ENCODE measurements around the gene NKX1-1.

NKX1-1 gene

DNA sequence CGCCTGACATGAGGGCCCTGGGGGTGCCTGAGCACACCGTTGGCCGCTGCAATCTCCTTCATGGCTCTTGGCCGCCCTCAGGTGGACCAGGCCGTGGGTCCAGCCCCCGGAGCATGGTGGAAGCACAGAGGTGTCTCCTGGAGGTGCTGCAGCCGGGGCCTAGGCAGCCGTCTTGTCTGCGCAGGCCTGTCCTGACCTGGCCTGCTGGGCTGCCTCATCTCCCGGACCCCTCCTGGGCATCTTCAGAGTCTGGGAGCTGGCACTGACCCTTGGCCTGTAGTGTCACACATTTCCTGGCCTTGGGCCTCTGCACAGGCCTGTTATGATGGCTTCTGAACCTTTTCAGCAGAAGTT, 38.3 kb downstream of the NKX1-1 start:
- H3K9me3 ChIP-seq (ENCODE audit: control insufficient read depth, insufficient read depth, low read length), result no peaks in the 10 kb centered on the region
- no peaks in the 10 kb centered on the region for H3K27me3 ChIP-seq (ENCODE audit: control insufficient read depth, insufficient read depth, low read length)
- no peak overlapping the region for H3K9ac ChIP-seq (ENCODE audit: low read depth, low read length)
- no peaks in the 10 kb centered on the region for H3K4me1 ChIP-seq (ENCODE audit: control insufficient read depth, insufficient read depth, low read length)
- peaks cover 12% of the 10 kb centered on the region; the same call in 1 of the 2 replicates for H3K36me3 ChIP-seq (ENCODE audit: control insufficient read depth, insufficient read depth, low read length)
- no peak overlapping the region for H3K27ac ChIP-seq (ENCODE audit: low read depth, low read length)
- no peak overlapping the region for H3K4me3 ChIP-seq (ENCODE audit: low read depth, low read length)

- H3K9ac ChIP-seq (ENCODE audit: low read depth, low read length), result no peak overlapping the region
- no peaks in the 10 kb centered on the region for H3K4me1 ChIP-seq (ENCODE audit: control insufficient read depth, insufficient read depth, low read length)
- H3K27ac ChIP-seq (ENCODE audit: low read depth, low read length), result no peak overlapping the region
- peaks cover 12% of the 10 kb centered on the region; the same call in 1 of the 2 replicates for H3K36me3 ChIP-seq (ENCODE audit: control insufficient read depth, insufficient read depth, low read length)
- no peaks in the 10 kb centered on the region for H3K27me3 ChIP-seq (ENCODE audit: control insufficient read depth, insufficient read depth, low read length)
- no peak overlapping the region for H3K4me3 ChIP-seq (ENCODE audit: low read depth, low read length)
- H3K9me3 ChIP-seq (ENCODE audit: control insufficient read depth, insufficient read depth, low read length), result no peaks in the 10 kb centered on the region
Observed at GRCh38 chr4:1367230-1367935, 38.9 kb downstream of the NKX1-1 start.

- Histone ChIP-seq H3K27me3 (ENCODE audit: control insufficient read depth, insufficient read depth, low read length) (no peaks in the 10 kb centered on the region), H3K27ac (ENCODE audit: low read depth, low read length) (no peak overlapping the region), H3K9ac (ENCODE audit: low read depth, low read length) (no peak overlapping the region), H3K36me3 (ENCODE audit: control insufficient read depth, insufficient read depth, low read length) (peaks cover 8% of the 10 kb centered on the region; the same call in 1 of the 2 replicates), H3K4me3 (ENCODE audit: low read depth, low read length) (no peak overlapping the region), H3K9me3 (ENCODE audit: control insufficient read depth, insufficient read depth, low read length) (no peaks in the 10 kb centered on the region), H3K4me1 (ENCODE audit: control insufficient read depth, insufficient read depth, low read length) (no peaks in the 10 kb centered on the region)
Observed at GRCh38 chr4:1366371-1367229, 39.6 kb downstream of the NKX1-1 start.

- Histone ChIP-seq H3K27me3 (ENCODE audit: control insufficient read depth, insufficient read depth, low read length) (no peaks in the 10 kb centered on the region), H3K27ac (ENCODE audit: low read depth, low read length) (no peak overlapping the region), H3K4me1 (ENCODE audit: control insufficient read depth, insufficient read depth, low read length) (no peaks in the 10 kb centered on the region), H3K4me3 (ENCODE audit: low read depth, low read length) (no peak overlapping the region), H3K9ac (ENCODE audit: low read depth, low read length) (no peak overlapping the region), H3K9me3 (ENCODE audit: control insufficient read depth, insufficient read depth, low read length) (no peaks in the 10 kb centered on the region), H3K36me3 (ENCODE audit: control insufficient read depth, insufficient read depth, low read length) (peaks cover 11% of the 10 kb centered on the region; the same call in 1 of the 2 replicates)
Observed at GRCh38 chr4:1365271-1366178, 40.7 kb downstream of the NKX1-1 start.

DNA sequence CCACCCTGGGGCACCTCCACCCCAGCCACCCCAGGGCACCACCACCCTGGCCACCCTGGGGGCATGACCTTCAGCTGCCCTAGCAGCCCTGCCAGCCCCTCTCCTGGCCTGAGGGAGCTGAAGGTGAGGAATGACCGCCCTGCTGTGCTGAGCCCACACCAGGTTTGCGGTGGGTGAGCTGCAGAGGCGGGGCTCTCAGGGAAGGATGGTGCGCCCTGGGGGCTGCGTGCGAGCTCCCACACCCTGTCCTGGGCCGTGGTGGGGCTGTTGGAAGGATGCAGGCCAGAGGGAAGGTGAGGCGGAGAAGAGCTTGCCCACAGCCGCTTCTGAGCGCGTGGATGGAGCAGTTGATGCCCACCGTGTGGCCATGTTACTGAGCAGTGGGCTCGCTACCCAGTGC, 41.5 kb downstream of the NKX1-1 start:
- Histone ChIP-seq H3K27me3 (ENCODE audit: control insufficient read depth, insufficient read depth, low read length) (no peaks in the 10 kb centered on the region), H3K4me3 (ENCODE audit: low read depth, low read length) (no peak overlapping the region), H3K4me1 (ENCODE audit: control insufficient read depth, insufficient read depth, low read length) (no peaks in the 10 kb centered on the region), H3K36me3 (ENCODE audit: control insufficient read depth, insufficient read depth, low read length) (peaks cover 11% of the 10 kb centered on the region; the same call in 1 of the 2 replicates), H3K27ac (ENCODE audit: low read depth, low read length) (no peak overlapping the region), H3K9me3 (ENCODE audit: control insufficient read depth, insufficient read depth, low read length) (no peaks in the 10 kb centered on the region), H3K9ac (ENCODE audit: low read depth, low read length) (no peak overlapping the region)

DNA sequence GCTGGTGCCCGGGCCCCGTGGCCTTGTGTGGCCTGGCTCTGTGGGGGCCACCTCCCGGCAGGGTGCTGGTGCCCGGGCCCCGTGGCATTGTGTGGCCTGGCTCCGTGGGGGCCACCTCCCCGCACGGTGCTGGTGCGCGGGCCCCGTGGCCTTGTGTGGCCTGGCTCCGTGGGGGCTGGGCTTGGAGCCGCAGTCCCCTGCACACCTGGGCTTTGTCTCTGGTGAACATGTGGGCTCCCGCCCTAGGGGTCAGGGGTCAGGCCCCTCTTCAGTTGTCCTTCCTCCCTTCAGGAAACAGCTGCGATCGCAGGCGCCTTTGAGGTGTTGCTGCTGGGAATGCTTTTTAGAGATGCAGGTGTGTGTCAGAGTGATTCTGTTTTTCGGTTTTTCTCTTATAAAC, 42.0 kb downstream of the NKX1-1 start:
- Histone ChIP-seq H3K9me3 (ENCODE audit: control insufficient read depth, insufficient read depth, low read length) (no peaks in the 10 kb centered on the region), H3K36me3 (ENCODE audit: control insufficient read depth, insufficient read depth, low read length) (peaks cover 15% of the 10 kb centered on the region; the same call in 1 of the 2 replicates), H3K27ac (ENCODE audit: low read depth, low read length) (no peak overlapping the region), H3K27me3 (ENCODE audit: control insufficient read depth, insufficient read depth, low read length) (no peaks in the 10 kb centered on the region), H3K9ac (ENCODE audit: low read depth, low read length) (no peak overlapping the region), H3K4me3 (ENCODE audit: low read depth, low read length) (no peak overlapping the region), H3K4me1 (ENCODE audit: control insufficient read depth, insufficient read depth, low read length) (no peaks in the 10 kb centered on the region)

DNA sequence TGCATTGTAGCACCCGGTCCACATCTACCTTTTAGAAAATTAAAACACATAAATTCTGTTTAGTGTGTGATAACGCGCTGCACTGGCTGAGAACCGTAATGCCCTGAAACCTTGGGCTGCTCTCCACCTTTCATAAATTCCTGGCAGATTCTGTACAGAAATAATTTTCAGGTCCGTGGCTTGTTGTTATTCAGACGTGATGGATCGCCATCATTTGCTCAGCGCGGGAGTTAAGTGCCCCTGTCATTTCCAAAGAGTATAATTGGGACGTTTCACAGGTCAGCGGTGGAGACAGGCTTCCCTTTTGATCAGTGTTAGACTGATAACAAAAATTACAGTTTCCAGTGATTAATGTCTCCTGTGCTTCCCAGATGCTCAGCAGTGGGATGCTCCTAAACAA, 42.7 kb downstream of the NKX1-1 start:
- Histone ChIP-seq H3K27ac (ENCODE audit: low read depth, low read length) (no peak overlapping the region), H3K4me1 (ENCODE audit: control insufficient read depth, insufficient read depth, low read length) (no peaks in the 10 kb centered on the region), H3K4me3 (ENCODE audit: low read depth, low read length) (no peak overlapping the region), H3K9me3 (ENCODE audit: control insufficient read depth, insufficient read depth, low read length) (no peaks in the 10 kb centered on the region), H3K9ac (ENCODE audit: low read depth, low read length) (no peak overlapping the region), H3K27me3 (ENCODE audit: control insufficient read depth, insufficient read depth, low read length) (no peaks in the 10 kb centered on the region), H3K36me3 (ENCODE audit: control insufficient read depth, insufficient read depth, low read length) (peaks cover 19% of the 10 kb centered on the region; the same call in 1 of the 2 replicates)

DNA sequence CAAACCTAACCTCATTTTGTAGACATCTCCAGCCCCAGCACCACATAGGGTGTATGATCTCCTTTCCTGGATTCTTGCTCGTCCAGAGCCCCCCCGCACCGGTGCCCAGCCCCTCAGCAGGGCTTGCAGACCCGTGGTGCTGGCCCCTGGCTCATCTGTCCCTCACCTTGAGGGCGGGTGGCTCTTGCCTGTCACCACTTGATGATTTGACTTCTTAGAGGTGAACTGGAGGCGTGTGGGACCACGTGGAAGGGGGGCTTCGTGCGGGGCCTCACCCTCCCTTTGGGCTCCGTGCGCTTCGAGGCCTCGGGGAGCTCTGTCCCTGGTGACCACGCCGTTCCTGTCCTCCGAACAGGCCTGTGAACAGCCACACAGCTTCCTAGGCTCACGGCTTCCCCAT, 43.7 kb downstream of the NKX1-1 start:
- H3K4me1 ChIP-seq (ENCODE audit: control insufficient read depth, insufficient read depth, low read length), result no peaks in the 10 kb centered on the region
- H3K27ac ChIP-seq (ENCODE audit: low read depth, low read length), result no peak overlapping the region
- H3K27me3 ChIP-seq (ENCODE audit: control insufficient read depth, insufficient read depth, low read length), result no peaks in the 10 kb centered on the region
- H3K36me3 ChIP-seq (ENCODE audit: control insufficient read depth, insufficient read depth, low read length), result peaks cover 19% of the 10 kb centered on the region; the same call in 1 of the 2 replicates
- H3K4me3 ChIP-seq (ENCODE audit: low read depth, low read length), result no peak overlapping the region
- H3K9me3 ChIP-seq (ENCODE audit: control insufficient read depth, insufficient read depth, low read length), result no peaks in the 10 kb centered on the region
- H3K9ac ChIP-seq (ENCODE audit: low read depth, low read length), result no peak overlapping the region

DNA sequence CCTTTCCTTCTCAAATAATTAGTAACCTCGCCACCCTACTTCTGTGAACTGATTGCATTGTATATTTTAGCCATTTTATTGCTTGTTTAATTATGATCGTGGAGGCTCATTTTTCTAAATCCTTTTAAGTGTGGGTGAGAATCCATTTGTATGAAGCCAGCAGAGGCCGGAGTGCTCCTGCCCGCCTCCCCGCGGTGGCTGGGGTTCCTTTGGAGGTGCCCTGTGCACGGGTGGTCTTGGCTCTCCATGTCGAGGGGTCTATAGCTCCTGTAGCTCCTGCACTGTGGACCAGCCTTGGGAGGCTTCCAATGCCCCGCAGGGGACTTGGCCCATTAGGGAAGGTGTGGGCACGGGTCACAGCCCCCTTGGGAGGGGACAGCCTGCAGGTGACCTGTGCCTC, 44.2 kb downstream of the NKX1-1 start:
- no peak overlapping the region for H3K4me3 ChIP-seq (ENCODE audit: low read depth, low read length)
- H3K4me1 ChIP-seq (ENCODE audit: control insufficient read depth, insufficient read depth, low read length), result no peaks in the 10 kb centered on the region
- no peaks in the 10 kb centered on the region for H3K9me3 ChIP-seq (ENCODE audit: control insufficient read depth, insufficient read depth, low read length)
- H3K27me3 ChIP-seq (ENCODE audit: control insufficient read depth, insufficient read depth, low read length), result no peaks in the 10 kb centered on the region
- peaks cover 16% of the 10 kb centered on the region; the same call in 1 of the 2 replicates for H3K36me3 ChIP-seq (ENCODE audit: control insufficient read depth, insufficient read depth, low read length)
- H3K9ac ChIP-seq (ENCODE audit: low read depth, low read length), result no peak overlapping the region
- no peak overlapping the region for H3K27ac ChIP-seq (ENCODE audit: low read depth, low read length)

DNA sequence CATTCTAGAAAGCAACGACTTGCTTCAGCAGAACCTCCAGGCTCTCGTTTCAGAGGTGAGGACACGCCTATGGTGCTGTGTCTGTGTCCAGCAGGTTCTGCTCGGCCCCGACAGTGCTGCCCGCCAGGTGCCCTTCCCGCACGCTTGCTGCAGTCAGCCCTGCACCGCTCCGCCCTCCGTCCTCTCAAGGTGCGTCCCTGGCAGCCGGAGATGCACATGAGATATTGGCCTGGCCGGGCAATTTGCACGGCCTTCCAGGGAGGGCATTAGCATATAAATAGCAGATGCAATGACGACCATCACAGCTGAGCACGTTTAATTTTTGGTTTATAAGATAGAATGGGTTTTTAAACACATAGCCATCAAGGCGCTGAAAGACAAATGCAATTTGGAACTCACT, 44.8 kb downstream of the NKX1-1 start:
- no peaks in the 10 kb centered on the region for H3K9me3 ChIP-seq (ENCODE audit: control insufficient read depth, insufficient read depth, low read length)

More for the DNA sequence above, 44.8 kb downstream of the NKX1-1 start:
- H3K27me3 ChIP-seq (ENCODE audit: control insufficient read depth, insufficient read depth, low read length), result no peaks in the 10 kb centered on the region
- H3K27ac ChIP-seq (ENCODE audit: low read depth, low read length), result no peak overlapping the region
- H3K36me3 ChIP-seq (ENCODE audit: control insufficient read depth, insufficient read depth, low read length), result peaks cover 16% of the 10 kb centered on the region; the same call in 1 of the 2 replicates
- no peaks in the 10 kb centered on the region for H3K4me1 ChIP-seq (ENCODE audit: control insufficient read depth, insufficient read depth, low read length)
- no peak overlapping the region for H3K4me3 ChIP-seq (ENCODE audit: low read depth, low read length)
- H3K9ac ChIP-seq (ENCODE audit: low read depth, low read length), result no peak overlapping the region

All from HUES48 (cell line).